AG04449 (cell line): ENCODE measurements around the gene VAMP1.
"Not testable (repeated sequence)": the region's sequence is repeated elsewhere in the genome, so short reads cannot be mapped to it uniquely, and the experiment has no call there.

Experiments used
- CTCF ChIA-PET: fragments of 350-600 bp; formaldehyde crosslinking; extraction: SDS; loops from one replicate; lab custom pipeline; 2021; ENCODE audit warnings: antibody characterized with exemption; lab: Yijun Ruan, JAX
- POLR2A ChIA-PET: fragments of 400-600, 350-600 bp; formaldehyde crosslinking; extraction: SDS; loops from one replicate; lab custom pipeline; 2020; ENCODE audit warnings: antibody characterized with exemption, inconsistent platforms; lab: Yijun Ruan, JAX
- DNase-seq: peaks from one replicate; pipeline ENCODE4 v3.0.0-alpha.2; 2010; ENCODE audit warnings: low read depth, low spot score
- H3K4me3 ChIP-seq: 2 replicates; pipeline ENCODE4 v1.5.1; 2011; ENCODE audit warnings: low read depth, mild to moderate bottlenecking, control low read depth, low read length
- TF ChIP-seq, protein P1 (sequence below): IDR thresholded peaks from one replicate; pipeline ENCODE4 v1.5.1; 2011; ENCODE audit warnings: mild to moderate bottlenecking, moderate library complexity, low read length, control low read depth, inconsistent platforms; ENCODE audit not compliant: insufficient read depth; ENCODE audit errors: missing control alignments

Gene VAMP1

DNA sequence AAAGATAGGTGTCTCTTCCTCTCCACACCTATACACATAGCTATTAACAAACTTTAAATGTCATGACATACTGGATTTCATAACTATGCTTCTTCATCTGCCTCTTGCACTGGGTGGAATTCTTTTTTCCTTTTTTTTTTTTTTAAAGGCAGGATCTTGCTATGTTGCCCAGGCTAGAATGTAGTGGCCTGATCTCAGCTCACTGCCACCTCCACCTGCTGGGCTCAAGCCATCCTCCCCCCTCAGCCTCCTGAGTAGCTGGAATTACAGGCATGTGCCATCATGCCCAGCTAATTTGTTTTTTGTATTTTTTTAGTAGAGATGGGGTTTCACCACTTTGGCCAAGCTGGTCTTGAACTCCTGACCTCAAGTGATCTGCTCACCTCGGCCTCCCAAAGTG, 17.8 kb upstream of the VAMP1 start:
- TF ChIP-seq, protein P1, sequence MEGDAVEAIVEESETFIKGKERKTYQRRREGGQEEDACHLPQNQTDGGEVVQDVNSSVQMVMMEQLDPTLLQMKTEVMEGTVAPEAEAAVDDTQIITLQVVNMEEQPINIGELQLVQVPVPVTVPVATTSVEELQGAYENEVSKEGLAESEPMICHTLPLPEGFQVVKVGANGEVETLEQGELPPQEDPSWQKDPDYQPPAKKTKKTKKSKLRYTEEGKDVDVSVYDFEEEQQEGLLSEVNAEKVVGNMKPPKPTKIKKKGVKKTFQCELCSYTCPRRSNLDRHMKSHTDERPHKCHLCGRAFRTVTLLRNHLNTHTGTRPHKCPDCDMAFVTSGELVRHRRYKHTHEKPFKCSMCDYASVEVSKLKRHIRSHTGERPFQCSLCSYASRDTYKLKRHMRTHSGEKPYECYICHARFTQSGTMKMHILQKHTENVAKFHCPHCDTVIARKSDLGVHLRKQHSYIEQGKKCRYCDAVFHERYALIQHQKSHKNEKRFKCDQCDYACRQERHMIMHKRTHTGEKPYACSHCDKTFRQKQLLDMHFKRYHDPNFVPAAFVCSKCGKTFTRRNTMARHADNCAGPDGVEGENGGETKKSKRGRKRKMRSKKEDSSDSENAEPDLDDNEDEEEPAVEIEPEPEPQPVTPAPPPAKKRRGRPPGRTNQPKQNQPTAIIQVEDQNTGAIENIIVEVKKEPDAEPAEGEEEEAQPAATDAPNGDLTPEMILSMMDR, result no peak
- no peak for DNase-seq
- CTCF ChIA-PET, result interaction anchor here (0.7 to 0.8 kb wide), 2 partner anchors 8 to 25 kb away, joined by 3 read pairs; no protein-coding TSS in a partner anchor
- H3K4me3 ChIP-seq, result no peak overlapping the region
- POLR2A ChIA-PET, result interaction anchor here (1.0 to 1.4 kb wide), 2 partner anchors 10 to 18 kb away, joined by 4 read pairs; partner anchors contain the start of gene VAMP1

DNA sequence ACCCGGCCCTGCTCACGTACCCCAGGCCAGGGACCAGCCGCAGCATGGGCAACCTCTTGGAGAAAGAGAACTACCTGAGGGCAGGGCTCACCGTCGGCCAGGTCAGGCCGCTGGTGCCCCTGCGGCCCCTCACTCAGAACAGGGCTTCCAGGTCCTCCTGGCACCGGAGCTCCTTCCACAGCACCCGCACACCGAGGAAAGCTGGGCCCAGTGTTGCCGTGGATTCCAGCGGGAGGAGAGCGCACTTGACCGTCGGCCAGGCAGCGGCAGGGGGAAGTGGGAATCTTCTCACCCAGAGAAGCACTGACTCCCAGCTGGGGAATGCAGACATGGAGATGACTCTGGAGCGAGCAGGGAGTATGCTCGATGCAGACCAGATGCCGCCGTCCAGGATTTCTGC, 7.9 kb upstream of the VAMP1 start:
- TF ChIP-seq, protein P1, result no peak
- DNase-seq, result peak; percentile 31
- no peak overlapping the region for H3K4me3 ChIP-seq
- POLR2A ChIA-PET, result interaction anchor here (0.6 to 1.8 kb wide), 7 partner anchors 8 to 127 kb away, joined by 3 to 9 read pairs (median 4); partner anchors contain the start of genes GAPDH, MRPL51 and VAMP1
- CTCF ChIA-PET, result interaction anchor here (0.9 to 2.2 kb wide), 2 partner anchors 13 to 60 kb away, joined by 3 to 11 read pairs; no protein-coding TSS in a partner anchor

DNA sequence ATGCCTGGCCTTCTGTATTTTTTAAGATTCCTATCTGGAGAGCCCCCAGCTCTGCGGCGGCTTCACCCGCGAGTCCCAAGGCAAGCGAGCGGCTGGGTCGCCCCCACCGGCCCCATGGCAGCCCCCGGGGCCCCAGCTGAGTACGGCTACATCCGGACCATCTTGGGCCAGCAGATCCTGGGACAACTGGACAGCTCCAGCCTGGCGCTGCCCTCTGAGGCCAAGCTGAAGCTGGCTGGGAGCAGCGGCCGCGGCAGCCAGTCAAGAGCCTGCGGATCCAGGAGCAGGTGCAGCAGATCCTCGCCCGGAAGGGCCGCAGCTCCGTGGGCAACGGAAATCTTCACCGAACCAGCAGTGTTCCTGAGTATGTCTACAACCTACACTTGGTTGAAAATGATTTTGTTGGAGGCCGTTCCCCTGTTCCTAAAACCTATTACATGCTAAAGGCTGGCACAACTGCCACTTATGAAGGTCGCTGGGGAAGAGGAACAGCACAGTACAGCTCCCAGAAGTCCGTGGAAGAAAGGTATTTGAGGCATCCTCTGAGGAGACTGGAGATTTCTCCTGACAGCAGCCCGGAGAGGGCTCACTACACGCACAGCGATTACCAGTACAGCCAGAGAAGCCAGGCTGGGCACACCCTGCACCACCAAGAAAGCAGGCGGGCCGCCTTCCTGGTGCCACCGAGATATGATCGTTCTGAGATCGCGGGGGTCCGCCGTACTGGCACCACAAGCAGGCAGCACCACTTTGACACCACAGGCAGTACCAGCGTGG, 7.3 kb upstream of the VAMP1 start:
- not testable (repeated sequence) for DNase-seq, H3K4me3 ChIP-seq
- POLR2A ChIA-PET, result interaction anchor here (0.6 to 1.8 kb wide), 7 partner anchors 8 to 128 kb away, joined by 3 to 9 read pairs (median 4); partner anchors contain the start of genes GAPDH, MRPL51 and VAMP1
- CTCF ChIA-PET, result interaction anchor here (2.2 kb wide), 1 partner anchor 12 kb away, joined by 11 read pairs; no protein-coding TSS in a partner anchor

DNA sequence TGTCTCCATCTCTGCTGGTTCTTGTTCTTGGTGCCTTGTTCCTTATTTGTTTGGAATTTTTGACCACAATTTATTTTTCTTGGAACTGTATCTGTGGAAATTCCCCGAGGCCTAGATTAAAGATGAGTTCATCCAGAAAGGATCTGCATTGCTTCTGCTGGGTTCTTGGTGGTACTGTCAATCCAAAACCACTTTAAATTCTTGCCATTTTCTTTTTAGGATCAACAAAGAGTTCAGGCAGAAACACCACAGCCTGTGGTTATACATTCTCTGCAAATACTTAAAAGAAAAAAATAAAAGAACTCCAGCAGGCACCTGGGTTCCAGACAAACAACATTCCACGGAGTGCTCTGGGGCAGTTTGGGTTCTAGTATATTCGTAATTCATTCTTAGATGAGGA, 6.0 kb upstream of the VAMP1 start:
- no peak overlapping the region for H3K4me3 ChIP-seq
- DNase-seq, result peak; percentile 63
- ChIA-PET POLR2A (no interaction called here), CTCF (no interaction called here)
- TF ChIP-seq, protein P1, result no peak

DNA sequence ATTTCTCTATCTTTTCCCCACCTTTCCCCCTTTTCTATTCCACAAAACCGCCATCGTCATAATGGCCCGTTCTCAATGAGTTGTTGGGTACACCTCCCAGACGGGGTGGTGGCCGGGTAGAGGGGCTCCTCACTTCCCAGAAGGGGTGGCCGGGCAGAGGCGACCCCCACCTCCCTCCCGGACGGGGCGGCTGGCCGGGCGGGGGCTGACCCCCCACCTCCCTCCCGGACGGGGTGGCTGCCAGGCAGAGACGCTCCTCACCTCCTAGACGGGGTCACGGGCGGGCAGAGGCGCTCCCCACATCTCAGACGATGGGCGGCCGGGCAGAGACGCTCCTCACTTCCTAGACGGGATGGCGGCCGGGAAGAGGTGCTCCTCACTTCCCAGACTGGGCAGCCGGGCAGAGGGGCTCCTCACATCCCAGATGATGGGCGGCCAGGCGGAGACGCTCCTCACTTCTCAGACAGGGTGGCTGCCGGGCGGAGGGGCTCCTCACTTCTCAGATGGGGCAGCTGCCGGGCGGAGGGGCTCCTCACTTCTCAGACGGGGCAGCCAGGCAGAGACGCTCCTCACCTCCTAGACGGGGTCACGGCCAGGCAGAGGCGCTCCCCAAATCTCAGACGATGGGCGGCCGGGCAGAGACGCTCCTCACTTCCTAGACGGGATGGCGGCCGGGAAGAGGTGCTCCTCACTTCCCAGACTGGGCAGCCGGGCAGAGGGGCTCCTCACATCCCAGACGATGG, 4.9 kb upstream of the VAMP1 start:
- CTCF ChIA-PET, H3K4me3 ChIP-seq, POLR2A ChIA-PET, DNase-seq: not testable (repeated sequence)

DNA sequence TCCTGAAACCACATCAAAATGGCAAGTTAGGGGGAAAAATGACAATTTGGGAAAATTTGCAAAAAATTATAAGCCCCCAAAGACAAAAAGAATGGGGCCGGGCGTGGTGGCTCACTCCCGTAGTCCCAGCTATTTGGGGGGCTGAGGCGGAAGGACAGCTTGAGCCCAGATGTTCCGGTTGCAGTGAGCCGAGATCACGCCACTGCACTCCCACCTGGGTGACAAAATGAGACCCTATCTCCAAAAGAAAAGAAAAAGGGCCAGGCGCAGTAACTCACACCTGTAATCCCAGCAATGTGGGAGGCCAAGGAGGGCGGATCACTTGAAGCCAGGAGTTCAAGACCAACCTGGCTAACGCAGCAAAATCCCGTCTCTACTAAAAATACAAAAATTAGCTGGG, 2.0 kb upstream of the VAMP1 start:
- no peak for DNase-seq
- TF ChIP-seq, protein P1, result no peak
- POLR2A ChIA-PET, result no interaction called here
- no peak overlapping the region for H3K4me3 ChIP-seq
- CTCF ChIA-PET, result interaction anchor here (0.6 kb wide), 1 partner anchor 8 kb away, joined by 3 read pairs; no protein-coding TSS in a partner anchor

DNA sequence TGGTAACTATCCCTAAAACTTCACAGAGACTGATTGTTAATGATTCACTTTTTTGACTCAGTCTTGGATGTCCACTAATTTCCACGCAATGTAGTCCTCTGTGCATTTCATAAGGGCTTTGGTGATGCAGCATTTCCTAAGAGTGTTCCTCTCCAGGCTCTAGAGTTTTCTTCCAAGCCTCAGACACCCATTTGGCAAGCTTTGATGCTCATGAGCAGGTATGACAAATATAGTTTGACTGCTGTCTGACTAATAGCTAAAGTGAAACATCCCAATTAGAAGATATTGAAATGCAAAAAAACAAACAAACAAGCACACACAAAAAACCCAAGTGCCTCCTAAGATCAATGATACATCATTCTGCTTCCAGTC, 1.5 kb upstream of the VAMP1 start:
- no peak for DNase-seq
- H3K4me3 ChIP-seq, result no peak overlapping the region
- TF ChIP-seq, protein P1, result no peak
- CTCF ChIA-PET, result interaction anchor here (0.6 kb wide), 1 partner anchor 8 kb away, joined by 3 read pairs; no protein-coding TSS in a partner anchor
- POLR2A ChIA-PET, result interaction anchor here (2.7 kb wide), 1 partner anchor 63 kb away, joined by 33 read pairs; the partner anchor contains the start of gene GAPDH
